ENCODE data around the gene SMYD2. TPM values are rescaled to one million over a fixed set of nuclear protein-coding genes. Genes with fewer than 3 reads are reported as not detected.

The SMYD2 gene
- total RNA-seq, 1 donor from 2014 or later: 18.2 TPM

DNA sequence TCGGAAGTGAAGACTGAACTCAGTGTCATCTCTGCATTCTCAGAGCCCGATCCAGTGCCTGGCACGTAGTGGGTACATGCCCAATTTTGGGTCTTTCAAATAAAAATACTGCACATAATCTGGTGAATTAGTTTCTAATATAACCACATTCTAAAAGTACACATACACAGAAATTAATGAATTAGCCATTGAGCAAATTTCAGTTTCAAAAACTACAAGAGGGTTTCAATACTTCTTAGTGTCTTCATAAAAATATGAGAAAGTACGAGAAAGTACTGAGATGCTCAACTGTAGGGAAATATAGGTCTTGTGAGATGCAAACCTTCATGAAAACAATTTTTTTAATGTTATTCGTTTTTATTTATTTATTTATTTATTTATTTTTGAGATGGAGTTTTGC is 86.9 kb downstream of the SMYD2 start:
- Histone ChIP-seq H3K4me1 (no peaks in the 10 kb centered on the region), H3K36me3 (peaks cover 0 to 15% of the 10 kb centered on the region in 2 donors), H3K9me3 (no peaks in the 10 kb centered on the region), H3K4me3 (no peak overlapping the region), H3K27ac (no peak overlapping the region), H3K27me3 (no peaks in the 10 kb centered on the region)
- intact Hi-C loops (cut with DNase I): no loop called here
- TF ChIP-seq POLR2AphosphoS5 (IDR thresholded peaks at IDR 0.05; ENCODE audit: insufficient read depth in 1 of 2, low read depth in 1 of 2): no peak
- no peak for TF ChIP-seq POLR2A (IDR thresholded peaks at IDR 0.05)
- TF ChIP-seq, protein P1, sequence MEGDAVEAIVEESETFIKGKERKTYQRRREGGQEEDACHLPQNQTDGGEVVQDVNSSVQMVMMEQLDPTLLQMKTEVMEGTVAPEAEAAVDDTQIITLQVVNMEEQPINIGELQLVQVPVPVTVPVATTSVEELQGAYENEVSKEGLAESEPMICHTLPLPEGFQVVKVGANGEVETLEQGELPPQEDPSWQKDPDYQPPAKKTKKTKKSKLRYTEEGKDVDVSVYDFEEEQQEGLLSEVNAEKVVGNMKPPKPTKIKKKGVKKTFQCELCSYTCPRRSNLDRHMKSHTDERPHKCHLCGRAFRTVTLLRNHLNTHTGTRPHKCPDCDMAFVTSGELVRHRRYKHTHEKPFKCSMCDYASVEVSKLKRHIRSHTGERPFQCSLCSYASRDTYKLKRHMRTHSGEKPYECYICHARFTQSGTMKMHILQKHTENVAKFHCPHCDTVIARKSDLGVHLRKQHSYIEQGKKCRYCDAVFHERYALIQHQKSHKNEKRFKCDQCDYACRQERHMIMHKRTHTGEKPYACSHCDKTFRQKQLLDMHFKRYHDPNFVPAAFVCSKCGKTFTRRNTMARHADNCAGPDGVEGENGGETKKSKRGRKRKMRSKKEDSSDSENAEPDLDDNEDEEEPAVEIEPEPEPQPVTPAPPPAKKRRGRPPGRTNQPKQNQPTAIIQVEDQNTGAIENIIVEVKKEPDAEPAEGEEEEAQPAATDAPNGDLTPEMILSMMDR (IDR thresholded peaks at IDR 0.05): no peak
- DNase-seq (ENCODE audit: extremely low spot score in 2 of 2): no peak

DNA sequence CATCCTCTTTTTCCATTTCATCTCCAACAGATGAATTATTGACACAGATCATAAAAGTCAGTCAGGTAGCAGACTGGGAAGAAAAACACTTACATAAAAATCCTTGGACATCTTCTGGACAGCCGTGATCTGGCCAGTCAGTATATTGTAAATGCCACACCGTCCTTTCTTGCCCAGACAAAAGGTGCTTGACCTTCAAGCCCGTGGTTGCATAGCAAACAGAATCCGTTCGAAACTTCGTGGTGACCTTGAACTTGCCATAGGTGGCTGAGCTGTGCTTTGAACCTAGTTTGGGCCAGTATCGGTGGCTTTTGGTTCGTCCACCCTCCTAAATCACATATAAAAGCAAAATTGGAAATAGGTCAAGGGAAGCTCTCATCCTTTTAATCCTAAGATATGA is 88.4 kb downstream of the SMYD2 start:
- Histone ChIP-seq H3K36me3 (peaks cover 0 to 8% of the 10 kb centered on the region in 2 donors), H3K9me3 (no peaks in the 10 kb centered on the region), H3K27ac (no peak overlapping the region), H3K4me1 (no peaks in the 10 kb centered on the region), H3K27me3 (no peaks in the 10 kb centered on the region), H3K4me3 (no peak overlapping the region)
- TF ChIP-seq POLR2AphosphoS5 (IDR thresholded peaks at IDR 0.05; ENCODE audit: insufficient read depth in 1 of 2, low read depth in 1 of 2) (no peak), POLR2A (IDR thresholded peaks at IDR 0.05) (no peak)
- TF ChIP-seq, protein P1 (IDR thresholded peaks at IDR 0.05): no peak
- intact Hi-C loops (cut with DNase I): no loop called here
- no peak for DNase-seq (ENCODE audit: extremely low spot score in 2 of 2)

DNA sequence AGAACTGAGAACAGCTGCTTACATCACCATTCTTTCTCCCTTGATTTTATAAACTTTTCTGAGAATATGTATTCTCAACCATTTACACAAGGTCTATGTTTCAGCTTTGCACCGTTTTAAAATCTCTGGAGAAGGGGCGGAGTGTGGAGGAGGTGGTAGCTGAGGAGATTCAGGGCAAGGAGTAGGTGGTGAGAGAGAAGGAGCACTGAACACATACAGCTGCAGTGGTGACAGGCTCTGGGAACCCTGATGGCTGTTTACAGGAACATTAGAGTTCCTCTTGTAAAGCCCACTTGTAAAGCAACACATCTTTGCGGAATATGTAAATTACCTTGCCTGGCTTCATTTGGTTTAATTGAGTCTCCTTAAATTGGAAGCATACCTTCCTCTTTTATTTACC is 89.7 kb downstream of the SMYD2 start:
- Histone ChIP-seq H3K27ac (no peak overlapping the region), H3K9me3 (no peaks in the 10 kb centered on the region), H3K36me3 (peaks cover 0 to 10% of the 10 kb centered on the region in 2 donors), H3K4me3 (no peak overlapping the region), H3K4me1 (no peaks in the 10 kb centered on the region), H3K27me3 (no peaks in the 10 kb centered on the region)
- intact Hi-C loops (cut with DNase I): no loop called here
- TF ChIP-seq POLR2A (IDR thresholded peaks at IDR 0.05): no peak
- TF ChIP-seq, protein P1 (IDR thresholded peaks at IDR 0.05): no peak
- no peak for TF ChIP-seq POLR2AphosphoS5 (IDR thresholded peaks at IDR 0.05; ENCODE audit: insufficient read depth in 1 of 2, low read depth in 1 of 2)
- no peak for DNase-seq (ENCODE audit: extremely low spot score in 2 of 2)

DNA sequence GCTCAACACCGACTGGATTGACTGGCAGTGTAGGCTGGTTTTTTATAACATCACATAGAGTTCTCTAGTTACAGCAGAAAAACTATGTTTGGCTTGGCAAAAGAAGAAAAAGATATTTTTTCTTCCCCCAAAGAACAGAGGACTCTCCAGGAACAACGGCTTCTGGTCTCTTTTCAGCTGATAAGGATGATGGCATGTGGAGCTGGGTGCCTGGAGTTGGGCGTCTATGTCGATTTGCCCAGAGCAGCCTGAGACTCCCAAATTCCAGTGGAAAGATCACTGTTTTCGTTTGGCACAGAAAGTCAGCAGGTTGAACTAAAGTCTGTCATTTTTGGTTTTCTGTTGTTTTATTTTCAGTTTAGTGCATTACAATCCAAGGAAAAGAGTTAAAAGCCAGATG is 91.1 kb downstream of the SMYD2 start:
- TF ChIP-seq, protein P1 (IDR thresholded peaks at IDR 0.05): no peak
- TF ChIP-seq POLR2A (IDR thresholded peaks at IDR 0.05): no peak
- TF ChIP-seq POLR2AphosphoS5 (IDR thresholded peaks at IDR 0.05; ENCODE audit: insufficient read depth in 1 of 2, low read depth in 1 of 2): no peak

DNA sequence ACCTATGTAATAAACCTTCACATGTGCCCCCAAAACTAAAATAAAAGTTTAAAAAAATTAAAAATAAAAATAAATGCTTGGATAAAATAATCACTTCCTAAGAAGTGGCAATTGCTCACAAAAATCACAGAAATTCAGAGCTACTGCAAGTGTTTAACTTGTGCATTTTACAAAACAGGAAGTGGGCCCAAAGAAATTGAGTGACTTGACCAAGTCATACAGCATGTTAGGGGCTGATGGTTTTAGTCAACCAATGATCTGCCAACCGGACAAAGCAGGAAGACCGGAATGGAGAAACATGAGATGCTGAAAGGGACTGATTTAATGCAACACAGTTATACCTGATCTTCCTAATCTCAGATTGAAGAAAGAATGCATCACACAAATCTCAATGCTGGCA is 96.5 kb downstream of the SMYD2 start:
- H3K36me3 ChIP-seq: peaks cover 0 to 14% of the 10 kb centered on the region in 2 donors
- no peak overlapping the region for H3K27ac ChIP-seq

More for the DNA sequence above, 91.1 kb downstream of the SMYD2 start:
- H3K27me3 ChIP-seq: no peaks in the 10 kb centered on the region
- H3K4me3 ChIP-seq: no peak overlapping the region
- no peaks in the 10 kb centered on the region for H3K4me1 ChIP-seq
- intact Hi-C loops (cut with DNase I): no loop called here
- H3K9me3 ChIP-seq: no peaks in the 10 kb centered on the region
- peaks cover 0 to 13% of the 10 kb centered on the region in 2 donors for H3K36me3 ChIP-seq
- peak in 1 of 2 donors; percentile 3 for DNase-seq (ENCODE audit: extremely low spot score in 2 of 2)
- no peak overlapping the region for H3K27ac ChIP-seq

More for the DNA sequence above, 96.5 kb downstream of the SMYD2 start:
- H3K4me1 ChIP-seq: no peaks in the 10 kb centered on the region
- no peak for DNase-seq (ENCODE audit: extremely low spot score in 2 of 2)
- H3K4me3 ChIP-seq: no peak overlapping the region
- intact Hi-C loops (cut with DNase I): no loop called here
- TF ChIP-seq POLR2A (IDR thresholded peaks at IDR 0.05): no peak
- TF ChIP-seq, protein P1 (IDR thresholded peaks at IDR 0.05): no peak
- TF ChIP-seq POLR2AphosphoS5 (IDR thresholded peaks at IDR 0.05; ENCODE audit: insufficient read depth in 1 of 2, low read depth in 1 of 2): no peak
- H3K9me3 ChIP-seq: no peaks in the 10 kb centered on the region
- no peaks in the 10 kb centered on the region for H3K27me3 ChIP-seq
